Measurements from ENCODE around the gene CTIF.
"Not testable (repeated sequence)": the region's sequence is repeated elsewhere in the genome, so short reads cannot be mapped to it uniquely, and the experiment has no call there.

CTIF gene

DNA sequence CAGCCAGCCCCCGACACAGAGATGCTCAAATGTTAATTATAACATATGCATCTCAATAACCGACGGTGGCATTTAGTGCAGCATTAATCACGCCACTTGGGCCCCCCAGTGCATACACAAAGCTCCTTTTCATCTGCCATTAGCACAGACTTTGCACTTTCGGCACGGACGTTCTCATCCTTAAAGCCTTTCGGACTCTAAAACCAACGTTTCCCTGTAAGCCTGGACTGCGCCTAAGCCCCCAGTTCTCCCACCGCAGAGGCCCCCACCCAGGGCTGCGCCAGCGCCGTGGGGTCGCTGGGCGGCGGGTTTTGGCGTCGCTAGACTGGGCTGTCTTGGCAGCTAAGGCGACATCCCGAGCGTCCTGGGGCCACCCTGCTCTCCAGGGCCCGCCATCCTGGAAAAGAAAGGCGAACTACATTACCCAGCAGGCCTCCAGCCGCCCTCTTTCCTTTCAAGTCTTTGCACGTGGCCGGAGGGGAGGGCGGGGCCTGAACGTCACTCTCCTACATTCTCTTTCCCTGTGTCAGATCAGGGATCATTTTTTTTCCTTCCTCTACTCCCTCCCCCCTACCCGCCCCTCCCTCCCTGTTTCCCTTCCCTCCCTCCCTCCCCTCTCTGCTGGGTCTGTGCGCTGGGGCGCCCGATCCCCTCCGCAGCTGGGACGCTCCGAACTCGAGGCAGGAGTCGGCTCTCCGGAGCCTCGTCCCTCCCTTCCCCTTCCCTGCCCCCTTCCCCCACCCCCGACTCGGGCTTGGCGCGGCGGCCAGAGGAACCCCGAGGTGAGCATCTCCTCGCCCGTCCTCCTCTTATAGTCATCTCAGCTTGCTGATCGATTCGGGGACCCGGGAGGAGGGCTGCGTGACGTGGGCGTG lies at the start of gene CTIF:
CTIF (plus strand) TSS at position 501 of the 875 bp plus-strand sequence. CDS start 80,535 bp downstream, outside the sequence.
- peak; percentile 49 to 50 for DNase-seq

DNA sequence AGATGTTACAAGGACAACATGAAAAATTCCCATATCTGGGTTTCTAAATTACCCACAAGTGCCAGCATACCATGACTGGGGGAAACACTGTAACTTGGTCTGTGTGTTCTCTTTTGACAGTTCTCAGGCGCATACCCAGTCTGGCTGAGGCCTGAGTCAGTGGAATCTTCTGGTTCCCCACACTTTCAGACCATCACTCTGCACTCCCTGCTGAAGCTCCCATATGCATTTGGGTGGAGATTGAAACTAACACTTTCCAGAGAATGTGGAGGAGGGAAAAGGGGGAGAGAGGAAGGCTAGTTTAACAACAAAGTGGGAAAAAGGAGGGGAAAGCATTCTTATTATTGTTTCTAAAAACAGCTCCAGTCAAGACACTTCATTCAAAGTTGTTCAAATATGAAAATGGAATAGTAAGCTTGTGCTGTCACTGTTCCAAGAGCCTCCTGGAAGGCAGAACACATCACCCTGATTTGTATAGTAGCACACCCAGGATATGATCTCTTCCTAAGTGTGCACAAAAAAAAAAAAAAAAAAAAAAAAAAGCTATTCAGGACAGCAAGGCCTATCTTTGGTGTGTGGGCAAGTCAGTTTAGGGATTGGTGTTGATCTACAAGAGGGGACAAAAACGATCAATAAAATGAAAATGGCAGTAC lies 48.1 kb upstream of the CTIF start:
- no peak for DNase-seq

DNA sequence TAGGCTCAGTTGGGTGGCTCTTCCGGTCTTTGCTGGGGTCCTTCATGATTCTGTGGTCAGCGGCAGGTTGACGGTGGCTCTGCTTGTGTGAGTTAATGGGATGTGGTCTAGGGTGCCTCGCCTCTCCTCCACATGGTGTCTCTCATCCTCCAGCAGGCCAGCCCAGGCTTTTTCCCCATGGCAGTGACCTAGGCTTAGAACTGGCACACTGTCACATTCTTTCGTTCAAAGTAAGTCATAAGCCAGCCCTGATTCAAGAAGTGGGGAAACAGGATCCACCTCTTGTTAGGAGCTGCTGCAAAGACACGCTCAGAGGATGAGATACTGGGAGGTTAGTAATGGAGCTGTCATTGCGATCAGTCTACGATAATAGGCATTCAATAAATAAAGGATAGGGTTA lies 46.0 kb upstream of the CTIF start:
- no peak for DNase-seq

DNA sequence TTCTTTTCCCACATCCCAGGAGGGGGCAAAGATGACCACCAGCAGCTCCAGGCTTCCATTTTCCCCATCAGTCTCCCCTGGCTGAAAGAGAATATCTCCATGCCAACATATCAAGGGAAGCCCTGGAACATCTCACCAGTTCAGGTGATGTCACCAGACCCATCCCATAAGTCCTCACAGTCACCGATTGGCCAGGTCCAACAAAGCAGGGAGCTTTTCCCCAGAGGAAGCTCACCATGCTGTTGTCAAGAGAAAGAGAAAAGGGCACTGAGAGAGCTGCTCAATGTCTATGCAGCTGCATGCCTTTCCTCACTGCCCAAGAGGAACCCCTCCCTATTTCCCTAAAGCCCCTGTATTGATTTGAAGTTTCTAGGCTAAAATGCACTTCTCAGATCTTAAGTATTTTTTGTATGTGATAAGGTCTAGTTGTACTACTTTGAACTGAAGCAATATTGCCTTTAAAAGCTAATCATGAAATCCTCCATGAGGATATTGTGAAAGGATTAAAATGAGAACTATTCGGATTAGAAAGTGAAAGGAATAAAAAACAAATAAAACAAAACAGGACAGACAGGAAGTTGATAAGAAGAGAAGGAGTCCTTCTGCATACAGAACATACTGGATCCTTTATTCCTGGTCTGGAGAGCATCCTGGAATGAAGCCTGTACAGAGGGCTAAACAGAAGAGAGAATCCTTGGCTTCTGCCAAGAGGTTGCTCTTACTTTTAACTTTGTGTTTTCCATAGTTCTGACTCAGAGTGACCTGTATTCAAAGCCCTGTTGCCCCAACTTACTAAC lies 45.2 kb upstream of the CTIF start:
- no peak for DNase-seq

DNA sequence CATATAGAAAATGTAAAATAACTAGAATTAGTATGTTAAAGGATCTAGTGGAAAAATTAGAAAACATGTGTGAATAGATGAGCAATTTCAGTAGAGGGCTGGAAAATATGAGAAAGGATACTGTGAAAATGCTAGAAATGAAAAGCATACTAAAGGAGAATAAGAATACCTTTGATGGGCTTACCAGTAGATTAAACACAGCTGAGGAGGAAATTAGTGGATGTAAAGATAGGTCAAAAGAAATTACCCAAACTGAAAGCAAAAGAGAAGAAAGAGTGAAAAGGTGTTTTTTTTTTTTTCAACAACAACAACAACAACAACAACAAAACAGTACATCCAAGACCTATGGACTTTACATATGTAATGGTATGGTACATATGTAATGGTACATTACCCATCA lies 41.0 kb upstream of the CTIF start:
- DNase-seq, result no peak

DNA sequence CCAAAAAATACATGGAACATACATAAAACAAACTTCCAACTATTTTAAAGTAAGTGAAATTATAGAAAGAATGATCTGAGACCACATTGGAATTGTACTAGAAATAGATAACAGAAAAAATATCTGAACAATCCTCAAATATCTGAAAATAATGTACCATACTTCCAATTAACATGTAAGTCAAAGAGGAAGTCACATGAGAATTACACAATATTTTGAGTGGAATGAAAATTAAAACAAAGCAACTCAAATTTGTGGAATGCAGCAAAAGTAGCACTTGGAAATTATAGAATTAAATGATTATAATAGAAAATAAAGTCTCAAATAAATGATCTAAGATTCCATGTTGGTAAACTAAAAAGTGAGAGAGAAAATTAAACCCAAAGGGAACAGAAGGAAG lies 38.3 kb upstream of the CTIF start:
- DNase-seq, result peak; percentile 1 to 2

DNA sequence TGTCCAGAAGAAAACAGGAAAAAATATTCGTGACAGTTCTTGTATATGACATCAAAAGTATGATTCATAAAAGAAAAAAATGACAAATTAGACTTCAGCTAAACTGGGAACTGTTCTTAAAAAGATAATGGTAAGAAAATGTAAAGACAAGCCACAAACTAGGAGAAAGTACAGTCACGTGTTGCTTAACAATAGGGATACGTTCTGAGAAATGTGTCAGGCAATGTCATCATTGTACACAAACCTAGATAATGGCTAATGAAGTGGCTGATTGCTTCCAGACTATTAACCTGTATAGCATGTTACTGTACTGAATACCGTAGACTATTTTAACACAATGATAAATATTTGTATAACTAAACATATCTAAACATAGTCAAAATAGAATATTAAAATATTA lies 35.9 kb upstream of the CTIF start:
- DNase-seq, result no peak

DNA sequence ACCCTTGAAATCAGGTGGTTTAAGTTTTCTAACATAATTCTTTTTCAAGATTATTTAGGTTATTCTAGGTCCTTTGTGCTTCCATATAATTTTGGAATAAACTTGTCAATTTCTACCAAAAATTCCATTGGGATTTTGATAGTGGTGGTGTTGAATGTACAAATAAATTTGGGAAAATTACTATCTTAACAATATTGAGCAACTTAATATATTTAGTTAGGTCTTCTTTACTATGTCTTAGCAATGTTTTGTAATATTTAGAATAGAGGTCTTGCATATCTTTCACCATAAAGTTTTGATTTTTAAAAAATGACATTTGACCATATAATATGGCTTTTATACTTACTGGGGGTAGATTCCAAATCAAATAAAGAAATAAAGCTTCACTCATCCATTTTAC lies 34.0 kb upstream of the CTIF start:
- no peak for DNase-seq

DNA sequence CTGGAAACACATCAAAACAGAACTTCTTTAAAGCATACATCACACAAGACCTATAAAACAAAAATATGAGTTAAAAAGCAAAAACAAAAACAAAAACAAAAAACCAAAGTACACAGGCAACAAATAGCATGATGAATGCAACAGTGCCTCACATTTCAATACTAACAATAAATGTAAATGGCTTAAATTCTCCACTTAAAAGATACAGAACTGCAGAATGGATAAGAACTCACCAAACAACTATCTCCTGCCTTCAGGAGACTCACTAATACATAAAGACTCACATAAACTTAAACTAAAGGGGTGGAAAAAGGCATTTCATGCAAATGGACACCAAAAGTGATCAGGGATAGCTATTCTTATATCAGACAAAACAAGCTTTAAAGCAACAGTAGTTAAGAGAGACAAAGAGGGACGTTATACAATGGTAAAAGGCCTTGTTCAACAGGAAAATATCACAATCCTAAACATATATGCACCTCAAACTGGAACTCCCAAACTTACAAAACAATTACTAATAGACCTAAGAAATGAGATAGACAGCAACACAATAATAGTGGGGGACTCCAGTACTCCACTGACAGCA lies 31.8 kb upstream of the CTIF start:
- DNase-seq, result not testable (repeated sequence)

DNA sequence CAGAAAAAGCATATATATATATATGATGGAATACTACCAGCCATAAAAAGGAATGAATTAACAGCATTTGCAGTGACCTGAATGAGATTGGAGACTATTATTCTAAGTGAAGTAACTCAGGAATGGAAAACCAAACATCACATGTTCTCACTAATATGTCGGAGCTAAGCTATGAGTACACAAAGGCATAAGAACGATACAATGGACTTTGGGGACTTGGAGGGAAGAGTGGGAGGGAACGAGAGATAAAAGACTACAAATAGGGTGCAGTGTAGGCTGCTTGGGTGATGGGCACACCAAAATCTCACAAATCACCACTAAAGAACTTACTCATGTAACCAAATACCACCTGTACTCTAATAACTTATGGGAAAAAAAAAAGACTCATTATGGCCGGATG lies 26.3 kb upstream of the CTIF start:
- DNase-seq, result not testable (repeated sequence)

DNA sequence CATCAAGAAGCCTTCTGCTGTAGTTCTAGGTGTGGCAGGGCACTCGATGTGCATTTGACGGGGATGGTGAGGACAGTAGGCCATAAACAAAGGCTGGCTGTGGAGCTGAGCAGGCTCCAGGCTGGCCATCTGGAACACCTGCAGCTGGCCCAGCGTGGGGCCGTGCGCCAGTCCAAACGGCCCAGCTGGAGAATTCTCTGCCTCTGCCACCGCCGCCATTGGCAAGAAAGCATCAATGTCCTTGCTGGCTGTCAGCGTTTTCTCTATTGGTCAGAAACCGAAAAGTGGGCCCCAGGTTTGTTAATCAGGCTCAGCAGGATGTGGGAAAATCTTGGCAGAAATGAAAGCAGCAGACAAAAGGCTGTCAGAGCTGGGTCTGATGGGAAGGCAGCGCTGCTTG lies 24.0 kb upstream of the CTIF start:
- DNase-seq, result no peak

DNA sequence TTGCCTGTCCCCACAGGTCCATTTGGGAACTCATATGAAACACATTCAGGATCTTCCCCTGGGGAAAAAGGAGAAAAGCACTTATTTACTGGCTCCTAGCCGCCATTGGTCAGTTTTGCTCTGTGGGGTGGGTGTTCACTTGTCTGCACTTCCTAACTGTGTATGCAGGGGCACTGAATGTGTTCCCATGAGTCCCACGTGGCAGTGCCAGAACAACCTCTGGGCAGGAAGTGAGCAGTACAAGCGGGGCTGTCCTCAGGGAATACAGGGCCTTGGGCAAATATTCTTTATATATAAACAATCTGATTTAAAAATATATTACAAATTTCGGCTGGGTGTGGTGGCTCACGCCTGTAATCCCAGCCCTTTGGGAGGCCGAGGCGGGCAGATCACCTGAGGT lies 21.8 kb upstream of the CTIF start:
- DNase-seq, result no peak

DNA sequence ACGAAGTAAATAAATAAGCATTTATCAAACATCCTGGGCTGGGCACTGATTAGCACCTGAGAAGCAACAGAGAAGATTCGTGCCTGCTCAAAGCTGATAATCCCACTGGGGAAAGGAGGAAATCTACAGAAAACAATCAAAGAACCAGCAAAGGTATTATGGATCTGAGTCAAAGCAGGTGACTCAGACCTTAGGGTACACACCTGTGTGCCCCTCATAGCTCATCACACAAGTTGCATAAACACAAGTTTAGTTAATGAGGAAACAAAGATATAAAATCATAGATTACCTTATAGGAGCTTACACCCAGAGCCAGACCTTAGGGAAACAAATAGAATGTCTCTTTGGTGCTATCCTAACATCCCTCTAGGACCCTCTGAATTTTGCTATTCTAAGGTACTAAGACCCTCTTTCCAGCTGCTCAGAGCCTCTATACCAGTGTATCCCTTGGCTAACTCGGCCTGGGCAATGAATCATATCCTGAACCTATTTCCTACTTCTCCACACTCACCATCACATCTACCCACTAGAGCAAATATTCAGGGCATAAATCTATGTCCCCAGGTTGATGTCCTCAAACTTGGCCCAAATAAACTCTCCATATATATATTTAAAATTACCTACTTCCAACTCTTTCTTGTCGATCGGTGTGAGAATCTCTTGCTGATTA lies 19.3 kb upstream of the CTIF start:
- DNase-seq, result no peak

DNA sequence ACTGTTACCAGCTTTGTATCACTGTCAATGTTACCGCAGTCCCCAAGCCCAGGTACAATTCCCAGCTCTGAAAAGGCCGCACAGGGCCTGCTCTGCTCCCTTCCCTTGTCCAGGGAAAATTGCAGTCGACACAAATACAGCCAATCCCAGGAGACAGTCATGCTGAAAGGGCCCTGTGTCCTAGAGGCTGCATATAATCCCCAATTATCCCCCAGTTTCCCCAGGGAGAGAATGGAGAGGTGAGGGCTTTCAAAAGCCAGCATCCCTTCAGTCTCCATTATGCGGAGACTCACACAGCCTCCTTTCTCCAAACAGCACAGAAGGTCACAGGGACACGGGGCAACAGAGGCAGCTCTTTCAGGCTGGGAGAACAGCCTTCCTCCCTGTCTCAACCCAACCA lies 17.1 kb upstream of the CTIF start:
- no peak for DNase-seq

DNA sequence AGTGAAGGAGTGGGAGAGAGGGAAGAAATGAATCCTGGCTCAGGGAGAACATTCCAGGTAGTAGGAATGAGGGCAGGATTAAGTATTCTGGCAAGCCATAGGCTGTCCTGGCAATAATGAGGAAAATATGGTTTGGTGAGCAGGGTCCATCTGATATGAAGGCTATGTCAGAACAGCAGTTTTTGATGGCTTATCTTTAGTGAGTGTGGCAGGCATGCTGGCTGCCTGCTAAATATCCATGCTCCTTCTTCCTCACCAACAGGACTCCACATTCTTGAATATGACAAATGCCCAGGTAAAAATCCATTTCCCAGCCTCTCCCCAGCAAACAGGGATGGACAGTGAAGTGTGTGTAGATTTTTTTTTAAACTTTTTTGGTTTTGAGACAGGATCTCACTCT lies 13.2 kb upstream of the CTIF start:
- no peak for DNase-seq

DNA sequence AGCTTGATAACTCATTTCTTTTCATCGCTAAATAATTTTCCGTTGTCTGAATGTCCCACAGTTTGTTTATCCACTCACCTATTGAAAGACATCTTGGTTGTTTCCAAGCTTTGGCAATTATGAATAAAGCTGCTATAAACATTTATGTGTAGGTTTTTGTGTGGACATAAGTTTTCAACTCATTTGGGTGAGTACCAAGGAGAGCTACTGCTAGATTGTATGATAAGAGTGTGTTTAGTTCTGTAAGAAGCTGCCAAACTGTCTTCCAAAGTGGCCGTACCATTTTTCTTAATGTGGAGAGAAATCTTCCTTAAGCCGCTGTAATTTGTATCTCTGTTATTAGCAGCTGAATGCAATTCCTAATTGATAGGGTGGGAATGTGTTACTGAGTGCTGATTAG lies 11.4 kb upstream of the CTIF start:
- DNase-seq, result no peak

DNA sequence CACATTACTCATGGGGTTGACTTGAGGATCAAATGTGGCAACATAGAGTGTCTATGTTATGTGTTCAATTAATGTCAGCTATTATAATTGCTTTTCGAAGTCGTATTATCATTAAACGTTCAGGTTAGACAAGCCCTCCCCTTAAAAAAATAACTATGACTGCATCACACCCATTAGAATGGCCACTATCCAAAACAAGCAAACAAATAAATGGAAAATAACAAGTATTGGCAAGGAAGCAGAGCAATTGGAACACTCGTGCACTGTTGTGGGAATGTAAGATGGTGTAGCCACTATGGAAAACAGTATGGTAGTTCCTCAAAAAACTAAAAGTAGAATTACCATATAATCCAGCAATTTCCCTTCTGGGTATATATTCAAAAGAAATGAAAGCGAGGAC lies 10.0 kb upstream of the CTIF start:
- no peak for DNase-seq

DNA sequence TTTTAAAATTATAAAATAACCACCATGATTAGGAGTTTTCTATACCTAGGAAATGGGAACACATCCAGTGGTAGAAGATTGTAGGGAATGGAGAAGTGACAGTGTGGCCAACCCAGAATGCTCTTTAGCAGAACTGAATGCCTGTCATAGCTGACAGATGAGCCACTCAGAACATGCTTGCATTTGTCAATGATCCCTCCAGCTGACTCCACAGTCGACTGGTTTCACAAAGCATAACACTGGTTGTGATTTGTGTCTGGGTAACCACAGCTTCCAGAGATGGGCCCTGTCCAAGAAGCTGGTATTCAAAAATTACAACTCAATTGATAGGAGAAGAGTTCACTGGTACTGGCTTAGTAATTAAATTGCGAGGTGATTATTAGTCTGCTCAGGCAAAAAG lies 9.0 kb upstream of the CTIF start:
- DNase-seq, result no peak

DNA sequence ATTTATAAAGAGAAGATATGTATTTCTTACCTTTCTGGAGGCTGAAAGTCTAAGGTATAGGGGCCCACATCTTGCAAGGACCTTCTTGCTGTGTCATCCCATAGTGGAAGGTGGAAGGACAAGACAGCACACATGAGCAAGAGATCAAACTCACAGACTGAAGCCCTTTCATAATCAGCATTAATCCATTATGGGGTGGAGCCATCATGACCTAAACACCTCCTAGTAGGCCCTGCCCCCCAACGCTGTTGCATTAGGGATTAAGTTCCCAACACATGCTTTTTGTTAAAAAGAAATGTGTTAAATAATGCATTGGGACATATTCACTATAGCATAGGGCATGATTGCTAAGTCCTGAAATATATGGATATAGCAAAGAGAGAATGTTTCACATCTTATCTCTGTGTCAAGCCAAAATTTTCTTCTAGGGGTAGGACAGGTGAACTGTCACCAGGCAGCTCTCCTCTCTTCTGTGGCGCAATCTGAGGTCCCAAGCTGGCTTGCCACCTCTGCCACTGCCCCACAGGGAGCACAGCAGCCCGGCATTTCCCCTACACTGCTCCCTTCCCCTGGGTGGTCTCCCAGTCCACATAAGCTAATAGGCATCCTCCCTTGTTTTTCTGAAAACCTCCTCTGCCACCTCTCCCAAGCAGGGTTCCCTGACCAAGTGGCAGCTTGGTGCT lies 8.3 kb upstream of the CTIF start:
- DNase-seq, result no peak

DNA sequence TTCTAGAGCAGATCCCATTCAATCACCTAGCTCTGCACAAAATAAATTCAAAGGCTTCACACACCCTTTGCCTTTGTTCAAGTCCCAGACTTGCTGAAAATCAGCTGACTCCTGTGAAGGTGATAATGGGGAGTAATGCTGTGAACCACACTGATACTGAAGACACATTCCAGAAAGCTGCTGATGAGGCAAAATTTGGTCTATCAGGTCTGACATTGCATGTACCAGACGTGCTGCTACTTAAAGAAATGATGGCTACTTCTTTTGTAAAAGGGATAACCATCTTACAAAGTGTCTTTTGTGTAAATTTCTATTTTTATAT lies 7.8 kb upstream of the CTIF start:
- no peak for DNase-seq

DNA sequence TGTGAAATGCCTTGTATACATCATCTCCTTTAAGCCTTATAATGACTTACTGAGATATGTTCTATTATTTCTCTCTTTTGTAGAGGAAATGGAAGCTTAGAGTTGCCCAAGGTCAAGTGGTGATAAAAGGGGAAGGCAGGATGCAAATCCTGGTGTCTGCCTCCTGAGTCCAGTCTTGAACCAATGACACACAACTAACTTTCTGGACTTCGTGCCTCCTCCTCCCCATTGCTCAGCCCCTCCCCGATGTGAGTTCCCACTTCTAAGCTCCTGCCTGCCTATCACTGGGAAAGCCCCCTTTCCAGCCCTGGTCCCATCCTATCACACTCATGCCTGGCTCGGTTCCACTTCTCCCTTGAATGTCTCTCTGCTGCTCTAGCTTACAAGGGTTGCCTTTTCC lies 6.9 kb upstream of the CTIF start:
- DNase-seq, result no peak

DNA sequence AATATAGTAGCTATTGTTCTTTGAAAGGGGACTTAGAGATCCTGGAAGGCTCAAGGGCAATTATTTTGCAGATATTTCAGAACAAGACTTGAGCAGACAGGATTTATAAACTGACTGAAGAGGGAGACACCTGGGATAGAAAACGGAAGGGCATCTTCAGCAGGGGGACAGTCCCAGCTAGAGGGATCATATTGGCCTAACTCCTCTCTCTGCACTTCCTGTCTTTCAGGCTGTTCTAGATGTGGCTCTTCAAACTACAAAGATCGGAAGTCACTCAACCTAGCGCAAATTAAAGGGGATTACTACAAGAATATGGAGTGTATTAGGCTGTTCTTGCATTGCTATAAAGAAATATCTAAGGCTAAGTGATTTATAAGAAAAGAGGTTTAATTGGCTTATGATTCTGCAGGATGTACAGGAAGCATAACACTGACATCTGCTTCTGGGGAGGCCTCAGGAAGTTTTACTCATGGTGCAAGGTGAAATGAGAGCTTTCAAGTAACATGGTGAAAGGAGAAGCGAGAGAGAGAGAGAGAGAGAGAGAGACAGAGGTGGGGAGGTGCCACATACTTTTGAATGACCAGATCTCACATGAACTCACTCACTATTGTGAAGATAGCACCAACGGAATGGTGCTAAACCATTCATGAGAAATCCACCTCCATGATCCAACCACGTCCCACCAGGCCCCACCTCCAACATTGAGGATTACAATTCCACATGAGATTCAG lies 5.3 kb upstream of the CTIF start:
- DNase-seq, result no peak

Data from AML-193 (cell line).